Measurements from ENCODE around the gene BPIFB2.

- TF ChIP-seq CTCF (IDR thresholded peaks at IDR 0.05) (no peak), EP300 (IDR thresholded peaks at IDR 0.05) (no peak)
Observed at GRCh38 chr20:32970973-32971300, 36.6 kb upstream of the BPIFB2 start.
